Mesendoderm (in vitro differentiated cells): Measurements from ENCODE around the gene FCGR1A.
A peak's percentile ranks its signal among the peaks of the same experiment; 100 is the strongest.
"Not testable (repeated sequence)": the region's sequence is repeated elsewhere in the genome, so short reads cannot be mapped to it uniquely, and the experiment has no call there.

Experiments
- DNase-seq: peaks from one replicate; pipeline ENCODE4 v3.0.0; 2013
- H2AK5ac ChIP-seq: 2 replicates; pipeline ENCODE4 v1.6.1; 2013; ENCODE audit warnings: low read length, inconsistent platforms
- H2BK120ac ChIP-seq: 2 replicates; pipeline ENCODE4 v1.6.1; 2013; ENCODE audit warnings: low read depth, mild to moderate bottlenecking, low read length, moderate library complexity, mixed read lengths
- H2BK15ac ChIP-seq: replicated peaks from 2 replicates; pipeline ENCODE4 v1.6.1; 2013; ENCODE audit warnings: low read depth, mild to moderate bottlenecking, moderate library complexity
- H2BK5ac ChIP-seq: 2 replicates; pipeline ENCODE4 v1.6.1; 2013; ENCODE audit warnings: low read length, inconsistent platforms
- H3K18ac ChIP-seq: 2 replicates; pipeline ENCODE4 v1.6.1; 2013; ENCODE audit warnings: mild to moderate bottlenecking, low read length, mixed read lengths
- H3K23ac ChIP-seq: one replicate; pipeline ENCODE4 v1.6.1; 2013; ENCODE audit warnings: low read length
- H3K27ac ChIP-seq: 2 replicates; pipeline ENCODE4 v1.5.1; 2013; ENCODE audit warnings: low read depth, mild to moderate bottlenecking, inconsistent platforms, low read length, moderate library complexity
- H3K27me3 ChIP-seq: 2 replicates; pipeline ENCODE4 v1.6.1; 2013; ENCODE audit warnings: low read length, control low read depth, mild to moderate bottlenecking, inconsistent platforms; ENCODE audit not compliant: insufficient read depth, poor library complexity
- H3K36me3 ChIP-seq: 2 replicates; pipeline ENCODE4 v1.6.1; 2013; ENCODE audit warnings: low read length, inconsistent platforms; ENCODE audit not compliant: control insufficient read depth, insufficient read depth
- H3K4ac ChIP-seq: one replicate; pipeline ENCODE4 v1.6.1; 2013; ENCODE audit warnings: low read depth, mild to moderate bottlenecking, low read length, moderate library complexity
- H3K4me1 ChIP-seq: 2 replicates; pipeline ENCODE4 v1.6.1; 2013; ENCODE audit warnings: low read depth, low read length, inconsistent platforms; ENCODE audit not compliant: control insufficient read depth
- H3K4me2 ChIP-seq: 2 replicates; pipeline ENCODE4 v1.6.1; 2013; ENCODE audit warnings: low read length
- H3K4me3 ChIP-seq: 2 replicates; pipeline ENCODE4 v1.5.1; 2013; ENCODE audit warnings: mild to moderate bottlenecking, low read length
- H3K56ac ChIP-seq: one replicate; pipeline ENCODE4 v1.6.1; 2013; ENCODE audit warnings: low read length
- H3K79me1 ChIP-seq: 2 replicates; pipeline ENCODE4 v1.6.1; 2013; ENCODE audit warnings: low read length, inconsistent platforms
- H3K79me2 ChIP-seq: 2 replicates; pipeline ENCODE4 v1.6.1; 2013; ENCODE audit warnings: mild to moderate bottlenecking, low read length; ENCODE audit not compliant: control insufficient read depth, insufficient read depth
- H3K9ac ChIP-seq: 2 replicates; pipeline ENCODE4 v1.6.1; 2013; ENCODE audit warnings: low read length, inconsistent platforms
- H4K5ac ChIP-seq: one replicate; pipeline ENCODE4 v1.6.1; 2013; ENCODE audit warnings: low read length
- H4K8ac ChIP-seq: one replicate; pipeline ENCODE4 v1.6.1; 2013; ENCODE audit warnings: low read depth, mild to moderate bottlenecking, control low read depth, low read length, moderate library complexity
- WGBS: extraction: QIAGEN DNeasy Blood & Tissue Kit; methylation state at CpG from one replicate; pipeline ENCODE4 v1.1.7; 2013; ENCODE audit warnings: low lambda C conversion rate, missing lambda C conversion rate; ENCODE audit not compliant: insufficient coverage; ENCODE audit errors: extremely low coverage; 5-methylcytosine and 5-hydroxymethylcytosine counted together

FCGR1A gene

DNA sequence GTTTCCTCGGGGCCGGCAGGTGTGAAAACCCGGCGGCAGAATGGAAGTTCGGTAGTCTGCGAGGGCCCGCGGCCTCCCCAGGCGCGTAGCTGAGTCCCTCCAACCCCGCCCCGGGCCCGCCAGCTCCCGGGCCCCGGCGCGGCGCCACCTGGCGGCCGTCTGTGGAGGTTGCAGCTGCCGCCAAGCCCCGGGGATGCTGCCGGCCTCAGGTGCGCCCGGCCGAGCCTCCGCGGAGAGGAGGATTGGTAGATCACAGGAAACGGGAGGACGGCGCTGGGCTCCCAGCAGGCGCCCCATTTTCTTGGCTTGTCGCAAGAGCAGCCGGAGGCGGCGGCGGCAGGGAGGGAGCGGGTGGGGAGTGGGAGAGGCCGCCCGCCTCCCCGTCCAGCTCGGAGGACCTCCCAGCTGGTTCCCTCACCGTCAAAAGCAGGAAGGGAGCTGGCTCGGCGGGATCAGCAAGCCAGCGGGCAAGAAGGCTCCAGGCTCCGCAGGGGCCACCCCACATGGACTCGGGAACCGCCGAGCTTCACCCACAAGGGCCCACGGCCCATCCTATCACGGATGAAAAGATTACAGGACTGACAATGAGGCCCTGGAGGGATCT, 10.5 kb downstream of the FCGR1A start:
- not testable (repeated sequence) for H3K4ac ChIP-seq, H3K79me2 ChIP-seq, H3K4me1 ChIP-seq, H2BK5ac ChIP-seq, H4K5ac ChIP-seq, H2AK5ac ChIP-seq, H3K4me2 ChIP-seq, H3K9ac ChIP-seq, H3K79me1 ChIP-seq, H3K27me3 ChIP-seq, H3K23ac ChIP-seq, H3K4me3 ChIP-seq, H2BK120ac ChIP-seq, H4K8ac ChIP-seq, H3K18ac ChIP-seq, H3K27ac ChIP-seq, H2BK15ac ChIP-seq, H3K36me3 ChIP-seq
- no CpG with 5 or more reads among the region's 52 CpGs for WGBS
- peak overlapping the region; percentile 25 for H3K56ac ChIP-seq
- peak; percentile 82 for DNase-seq

DNA sequence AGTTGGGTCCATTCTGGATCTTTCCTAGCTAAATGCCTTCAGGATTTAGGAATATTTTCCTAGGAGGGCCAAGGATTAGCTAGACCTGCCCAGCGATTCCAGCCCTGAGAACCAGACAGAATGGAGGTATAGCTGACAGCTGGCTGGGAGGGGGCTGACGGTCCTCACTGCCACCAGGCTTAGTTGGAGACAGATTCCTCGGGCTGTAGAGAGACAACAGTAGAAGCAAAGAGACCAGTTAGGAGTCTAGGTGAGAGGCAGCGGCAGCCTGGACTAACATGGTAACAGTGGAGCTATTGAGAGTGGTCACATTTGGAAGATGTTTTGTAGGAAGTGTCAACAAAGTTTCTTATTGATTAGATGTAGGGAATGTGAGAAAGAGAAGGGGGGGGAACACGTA, 11.4 kb downstream of the FCGR1A start:
- not testable (repeated sequence) for H3K4me3 ChIP-seq, H4K5ac ChIP-seq, H3K27ac ChIP-seq, DNase-seq, H3K4me1 ChIP-seq, H2BK5ac ChIP-seq, H2BK120ac ChIP-seq, H3K9ac ChIP-seq, H3K79me2 ChIP-seq, H2BK15ac ChIP-seq, H2AK5ac ChIP-seq, H3K4me2 ChIP-seq, H3K18ac ChIP-seq, H3K4ac ChIP-seq, H3K27me3 ChIP-seq, H3K36me3 ChIP-seq, H3K79me1 ChIP-seq, H3K56ac ChIP-seq, H4K8ac ChIP-seq, H3K23ac ChIP-seq
- no CpG with 5 or more reads among the region's 5 CpGs for WGBS

DNA sequence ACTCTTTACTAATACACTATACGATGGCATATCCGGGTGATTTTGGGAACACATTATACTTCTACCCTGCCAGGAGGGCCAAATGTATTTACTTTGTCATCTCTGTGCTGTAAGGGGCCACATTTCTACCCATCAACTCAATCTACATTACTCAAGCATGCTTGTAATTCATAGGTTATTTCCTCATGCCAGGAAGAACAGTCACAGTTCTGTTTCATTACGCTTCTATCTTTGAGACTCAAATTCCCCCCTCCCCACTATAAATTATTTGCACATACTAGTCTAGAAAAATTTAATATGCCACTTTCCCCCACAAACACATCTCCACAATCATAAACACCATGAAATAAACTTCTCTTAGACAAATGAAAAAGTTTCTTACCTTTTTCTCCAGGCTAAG, 19.1 kb downstream of the FCGR1A start:
- H4K5ac ChIP-seq, H3K18ac ChIP-seq, H2BK5ac ChIP-seq, H3K56ac ChIP-seq, H3K4me2 ChIP-seq, H3K27me3 ChIP-seq, H2BK15ac ChIP-seq, H3K79me2 ChIP-seq, H3K9ac ChIP-seq, H3K4ac ChIP-seq, H3K23ac ChIP-seq, H3K27ac ChIP-seq, H2AK5ac ChIP-seq, H3K79me1 ChIP-seq, DNase-seq, H4K8ac ChIP-seq, H3K4me1 ChIP-seq, H3K36me3 ChIP-seq, H2BK120ac ChIP-seq, H3K4me3 ChIP-seq: not testable (repeated sequence)
- WGBS, result no CpG with 5 or more reads among the region's 3 CpGs

DNA sequence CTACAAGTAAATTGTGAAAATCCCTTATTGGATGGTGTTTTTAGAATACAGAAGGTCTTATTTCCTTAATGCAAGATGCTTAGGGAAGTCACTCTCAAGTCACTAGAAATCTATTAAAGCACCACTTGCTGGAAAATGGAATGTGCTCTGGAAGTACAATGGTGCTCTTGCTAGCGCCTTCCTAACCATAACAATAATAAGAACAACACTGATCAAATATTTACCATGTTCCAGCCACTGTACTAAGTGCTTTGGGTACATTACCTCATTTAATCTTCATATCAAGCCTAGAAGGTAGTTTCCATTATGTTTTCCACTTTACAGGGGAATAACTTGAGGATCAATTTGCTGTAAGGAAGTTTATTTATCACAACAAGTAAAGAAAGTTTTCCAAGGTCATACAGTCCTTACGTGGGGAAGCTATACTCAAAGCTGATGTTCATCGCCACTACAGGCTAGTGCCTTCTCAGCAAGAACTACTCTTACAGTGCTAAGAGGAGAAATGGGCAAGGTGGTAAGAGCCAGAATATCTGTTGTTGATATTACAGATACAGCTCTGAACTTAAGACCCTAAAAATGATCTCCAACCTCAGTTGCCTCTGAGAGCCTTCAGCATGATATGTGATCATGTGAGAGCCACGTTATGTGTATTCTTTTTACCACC, 22.1 kb downstream of the FCGR1A start:
- DNase-seq, H3K79me1 ChIP-seq, H4K8ac ChIP-seq, H3K4me2 ChIP-seq, H3K18ac ChIP-seq, H2AK5ac ChIP-seq, H3K79me2 ChIP-seq, H3K4me3 ChIP-seq, H2BK5ac ChIP-seq, H3K36me3 ChIP-seq, H3K4ac ChIP-seq, H4K5ac ChIP-seq, H3K9ac ChIP-seq, H3K4me1 ChIP-seq, H3K27me3 ChIP-seq, H3K27ac ChIP-seq, H3K56ac ChIP-seq, H2BK15ac ChIP-seq, H3K23ac ChIP-seq, H2BK120ac ChIP-seq: not testable (repeated sequence)
- WGBS, result no CpG with 5 or more reads among the region's 4 CpGs

DNA sequence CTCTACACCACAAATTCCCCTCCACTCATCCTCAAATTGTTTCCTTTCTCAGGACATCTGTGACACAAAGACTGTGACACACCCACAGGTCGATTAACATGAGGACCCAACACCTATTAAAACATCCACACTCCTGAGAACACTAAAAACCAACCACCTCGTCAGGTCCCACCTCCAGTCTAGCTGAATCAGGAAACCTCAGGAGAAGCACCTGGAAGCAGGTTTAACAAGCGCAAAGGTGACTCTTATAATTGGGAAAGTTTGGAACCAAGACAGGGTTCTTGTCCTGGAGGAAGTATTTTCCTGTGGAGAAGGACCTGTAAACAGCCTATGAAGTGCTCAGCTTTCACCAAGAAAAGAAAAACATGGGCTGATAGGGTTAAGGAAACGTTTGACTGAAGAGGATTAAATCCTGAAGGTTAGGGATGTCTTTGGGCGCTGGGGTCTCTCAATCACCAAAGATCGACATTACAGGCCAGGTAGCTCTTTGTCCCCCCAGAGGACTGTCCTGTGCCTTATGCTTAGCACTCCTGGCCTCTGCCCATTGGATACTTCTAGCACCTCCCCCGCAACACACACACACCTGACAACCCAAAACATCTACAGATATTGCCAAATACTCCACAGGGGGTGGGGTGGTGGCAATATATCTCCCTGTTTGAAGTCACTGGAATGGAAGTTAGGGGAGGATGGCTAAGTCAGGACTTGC, 28.4 kb downstream of the FCGR1A start:
- H3K9ac ChIP-seq, H3K36me3 ChIP-seq, H3K4me3 ChIP-seq, H2AK5ac ChIP-seq, H2BK15ac ChIP-seq, H2BK5ac ChIP-seq, H3K4me1 ChIP-seq, H3K27me3 ChIP-seq, H3K18ac ChIP-seq, H3K79me2 ChIP-seq, H3K4ac ChIP-seq, H3K27ac ChIP-seq, H3K23ac ChIP-seq, H4K5ac ChIP-seq, H2BK120ac ChIP-seq, H4K8ac ChIP-seq, H3K79me1 ChIP-seq, H3K4me2 ChIP-seq: not testable (repeated sequence)
- peak; percentile 47 for DNase-seq
- H3K56ac ChIP-seq, result peak overlapping the region; percentile 25
- no CpG with 5 or more reads among the region's 7 CpGs for WGBS
